Measurements from ENCODE around the gene C16orf54. TPM values are rescaled to one million over a fixed set of nuclear protein-coding genes. Genes with fewer than 3 reads are reported as not detected.

C16orf54 gene
- total RNA-seq, 1 donor from 2014 or later, result not detected

DNA sequence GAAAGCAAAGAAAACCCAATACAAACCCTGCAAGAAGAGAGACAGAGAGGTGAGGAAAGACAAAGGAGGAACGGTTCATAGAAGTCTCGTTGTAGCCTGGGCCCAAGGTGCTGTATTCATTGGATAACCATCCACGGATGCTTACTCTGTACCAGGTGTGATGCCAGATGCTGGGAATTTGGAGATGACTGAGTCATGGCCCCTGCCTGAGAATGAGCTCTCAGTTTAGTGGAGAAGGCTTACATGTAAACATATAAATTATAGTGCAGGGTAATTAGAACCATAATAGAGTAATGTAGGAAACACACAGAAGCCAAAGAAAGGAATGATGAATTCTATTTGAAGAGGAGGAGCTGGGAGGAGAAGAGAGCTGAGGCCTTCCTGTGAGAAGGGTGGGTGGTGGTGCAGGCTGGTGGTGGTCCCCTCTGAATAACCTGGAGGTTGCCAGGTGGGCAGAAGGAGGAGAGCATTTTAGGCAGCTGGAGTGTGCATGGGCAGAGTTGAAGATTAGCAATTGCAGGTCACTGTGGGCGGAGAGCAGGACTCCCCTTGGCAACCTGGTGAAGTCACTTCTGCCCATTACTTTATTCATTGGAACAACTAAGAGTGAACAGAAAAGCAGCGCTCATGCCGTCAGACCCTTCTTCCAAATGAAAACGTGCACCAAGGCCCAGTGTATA is 24.6 kb upstream of the C16orf54 start:
- no peaks in the 10 kb centered on the region for H3K9me3 Mint-ChIP-seq
- H3K4me1 Mint-ChIP-seq, result no peaks in the 10 kb centered on the region
- no peak overlapping the region for H3K27ac Mint-ChIP-seq (ENCODE audit: unreplicated experiment)
- TF ChIP-seq, protein P1, sequence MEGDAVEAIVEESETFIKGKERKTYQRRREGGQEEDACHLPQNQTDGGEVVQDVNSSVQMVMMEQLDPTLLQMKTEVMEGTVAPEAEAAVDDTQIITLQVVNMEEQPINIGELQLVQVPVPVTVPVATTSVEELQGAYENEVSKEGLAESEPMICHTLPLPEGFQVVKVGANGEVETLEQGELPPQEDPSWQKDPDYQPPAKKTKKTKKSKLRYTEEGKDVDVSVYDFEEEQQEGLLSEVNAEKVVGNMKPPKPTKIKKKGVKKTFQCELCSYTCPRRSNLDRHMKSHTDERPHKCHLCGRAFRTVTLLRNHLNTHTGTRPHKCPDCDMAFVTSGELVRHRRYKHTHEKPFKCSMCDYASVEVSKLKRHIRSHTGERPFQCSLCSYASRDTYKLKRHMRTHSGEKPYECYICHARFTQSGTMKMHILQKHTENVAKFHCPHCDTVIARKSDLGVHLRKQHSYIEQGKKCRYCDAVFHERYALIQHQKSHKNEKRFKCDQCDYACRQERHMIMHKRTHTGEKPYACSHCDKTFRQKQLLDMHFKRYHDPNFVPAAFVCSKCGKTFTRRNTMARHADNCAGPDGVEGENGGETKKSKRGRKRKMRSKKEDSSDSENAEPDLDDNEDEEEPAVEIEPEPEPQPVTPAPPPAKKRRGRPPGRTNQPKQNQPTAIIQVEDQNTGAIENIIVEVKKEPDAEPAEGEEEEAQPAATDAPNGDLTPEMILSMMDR (conservative IDR thresholded peaks at IDR 0.05), result no peak
- H3K36me3 Mint-ChIP-seq (ENCODE audit: low read depth), result no peaks in the 10 kb centered on the region
- DNase-seq (ENCODE audit: low read depth, low spot score), result no peak
- H3K4me3 Mint-ChIP-seq, result no peak overlapping the region
- no peaks in the 10 kb centered on the region for H3K27me3 Mint-ChIP-seq (ENCODE audit: low read depth)

DNA sequence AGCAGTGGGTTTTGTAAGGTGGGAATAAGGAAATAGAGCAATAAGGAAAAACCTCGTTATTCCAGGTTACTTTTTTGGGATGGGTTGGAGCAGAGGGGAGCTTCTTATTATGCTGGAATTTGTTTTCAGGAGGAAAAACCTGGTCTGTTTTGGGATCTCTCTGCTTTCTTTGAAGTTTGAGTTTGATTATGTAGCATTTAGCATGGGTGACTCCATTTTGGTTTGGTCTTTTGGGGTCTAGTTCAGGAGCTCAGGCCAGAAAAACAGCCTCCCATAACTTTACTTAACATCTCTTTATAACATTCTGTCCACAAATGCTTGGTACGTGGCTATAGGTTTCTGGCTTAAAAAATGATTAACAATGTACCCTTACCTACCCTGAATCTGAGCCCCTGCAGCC is 23.7 kb upstream of the C16orf54 start:
- Mint-ChIP-seq H3K9me3 (no peaks in the 10 kb centered on the region), H3K4me1 (no peaks in the 10 kb centered on the region), H3K36me3 (ENCODE audit: low read depth) (no peaks in the 10 kb centered on the region), H3K27ac (ENCODE audit: unreplicated experiment) (no peak overlapping the region), H3K27me3 (ENCODE audit: low read depth) (no peaks in the 10 kb centered on the region), H3K4me3 (no peak overlapping the region)
- DNase-seq (ENCODE audit: low read depth, low spot score), result no peak
- TF ChIP-seq, protein P1 (conservative IDR thresholded peaks at IDR 0.05), result no peak

DNA sequence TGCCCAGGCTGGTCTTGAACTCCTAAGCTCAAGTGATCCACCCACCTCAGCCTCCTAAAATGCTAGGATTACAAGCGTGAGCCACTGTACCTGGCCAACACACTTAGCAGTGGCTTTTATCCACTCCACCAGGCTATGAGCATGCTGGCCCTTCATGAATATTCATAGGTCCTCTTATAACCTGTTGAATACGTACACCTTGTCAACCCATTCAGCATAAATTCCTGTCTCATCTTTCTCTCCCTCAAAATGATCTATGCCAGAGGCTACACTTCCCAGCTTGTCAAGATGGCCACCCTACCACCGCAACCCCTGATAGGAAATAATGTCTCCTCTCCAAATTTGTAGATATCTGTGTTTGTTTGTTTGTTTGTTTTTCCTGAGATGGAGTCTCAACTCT is 21.3 kb upstream of the C16orf54 start:
- Mint-ChIP-seq H3K27ac (ENCODE audit: unreplicated experiment) (no peak overlapping the region), H3K9me3 (no peaks in the 10 kb centered on the region), H3K4me1 (no peaks in the 10 kb centered on the region), H3K36me3 (ENCODE audit: low read depth) (no peaks in the 10 kb centered on the region), H3K4me3 (no peak overlapping the region), H3K27me3 (ENCODE audit: low read depth) (no peaks in the 10 kb centered on the region)
- no peak for DNase-seq (ENCODE audit: low read depth, low spot score)
- TF ChIP-seq, protein P1 (conservative IDR thresholded peaks at IDR 0.05), result no peak

DNA sequence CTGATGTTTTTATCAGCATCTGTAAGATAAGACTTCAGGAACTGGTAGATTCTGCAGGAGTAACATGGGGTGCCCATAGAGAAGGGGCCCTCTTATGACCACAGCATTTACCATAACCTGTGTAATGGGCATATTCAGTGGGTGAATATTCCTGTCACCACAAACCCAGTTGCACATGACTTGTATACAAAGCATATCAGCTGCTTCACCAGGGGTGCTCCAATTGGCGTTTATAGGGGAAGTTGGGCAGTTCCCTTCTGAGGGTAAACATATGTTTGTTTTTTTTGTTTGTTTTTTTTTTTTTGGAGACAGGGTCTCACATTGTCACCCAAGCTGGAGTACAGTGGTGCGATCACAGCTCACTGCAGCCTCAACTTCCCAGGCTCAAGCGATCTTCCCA is 20.8 kb upstream of the C16orf54 start:
- Mint-ChIP-seq H3K27ac (ENCODE audit: unreplicated experiment) (no peak overlapping the region), H3K9me3 (no peaks in the 10 kb centered on the region), H3K4me3 (no peak overlapping the region), H3K36me3 (ENCODE audit: low read depth) (no peaks in the 10 kb centered on the region), H3K4me1 (no peaks in the 10 kb centered on the region), H3K27me3 (ENCODE audit: low read depth) (no peaks in the 10 kb centered on the region)
- TF ChIP-seq, protein P1 (conservative IDR thresholded peaks at IDR 0.05), result no peak
- DNase-seq (ENCODE audit: low read depth, low spot score), result no peak

DNA sequence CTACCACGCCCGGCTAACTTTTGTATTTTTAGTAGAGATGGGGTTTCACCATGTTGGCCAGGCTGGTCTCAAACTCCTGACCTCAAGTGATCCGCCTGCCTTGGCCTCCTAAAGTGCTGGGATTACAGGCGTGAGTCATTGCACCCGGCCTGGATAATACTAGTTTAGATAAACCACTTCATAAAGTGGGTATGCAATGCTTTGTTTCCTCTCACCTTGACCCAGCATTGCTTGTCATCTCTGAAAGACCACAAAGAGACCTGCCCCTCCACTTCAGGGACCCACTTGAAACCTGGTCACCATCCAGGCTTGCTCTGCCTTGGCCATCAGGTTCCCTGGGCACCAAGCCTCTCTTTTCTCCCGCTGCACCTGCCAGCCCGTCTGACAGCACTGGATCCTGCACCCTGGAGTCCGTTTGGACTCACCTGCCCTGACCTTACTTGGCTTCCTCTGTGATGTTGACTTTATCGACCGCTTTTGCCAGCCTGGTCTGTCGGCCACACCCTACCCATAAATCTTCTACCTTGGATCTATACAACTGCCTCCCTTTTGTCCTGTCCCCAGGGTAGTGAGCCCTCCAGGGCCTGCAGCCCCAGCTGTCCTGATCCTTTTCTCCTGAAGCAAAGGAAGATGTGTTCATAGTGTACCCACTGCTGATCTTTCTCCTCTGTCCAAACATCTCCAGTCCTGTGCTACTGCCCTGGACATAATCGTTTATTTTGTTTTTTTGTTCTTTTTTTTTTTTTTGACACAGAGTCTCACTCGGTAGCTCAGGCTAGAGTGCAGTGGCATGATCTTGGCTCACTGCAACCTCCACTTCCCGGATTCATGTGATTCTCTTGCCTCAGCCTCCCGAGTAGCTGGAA is 19.6 kb upstream of the C16orf54 start:
- peak overlapping the region; percentile 29 for H3K27ac Mint-ChIP-seq (ENCODE audit: unreplicated experiment)
- no peak for DNase-seq (ENCODE audit: low read depth, low spot score)
- no peaks in the 10 kb centered on the region for H3K36me3 Mint-ChIP-seq (ENCODE audit: low read depth)
- no peaks in the 10 kb centered on the region for H3K4me1 Mint-ChIP-seq
- no peak overlapping the region for H3K4me3 Mint-ChIP-seq
- TF ChIP-seq, protein P1 (conservative IDR thresholded peaks at IDR 0.05), result no peak
- no peaks in the 10 kb centered on the region for H3K27me3 Mint-ChIP-seq (ENCODE audit: low read depth)
- H3K9me3 Mint-ChIP-seq, result no peaks in the 10 kb centered on the region

Data from neural crest cell (in vitro differentiated cells).